Amniotic stem cell (primary cell): ENCODE data around the gene POLD1.
A peak's percentile ranks its signal among the peaks of the same experiment; 100 is the strongest.
"Not testable (repeated sequence)": the region's sequence is repeated elsewhere in the genome, so short reads cannot be mapped to it uniquely, and the experiment has no call there.

Source experiments
- DNase-seq: peaks from one replicate; lab custom pipeline; 2025; lab: John Stamatoyannopoulos, UW

Gene POLD1

GRCh38 chr19:50365434-50366306 is 18.5 kb upstream of the POLD1 start, which contains the start of gene NAPSA:
Gene NAPSA, minus strand, starts transcription at chr19:50365639. Its CDS starts 18 bp downstream, at chr19:50365621.
- no peak for DNase-seq

- DNase-seq = peak; percentile 43
Measured at GRCh38 chr19:50368649-50369570, 15.2 kb upstream of the POLD1 start.

- no peak for DNase-seq
Measured at GRCh38 chr19:50371914-50372475, 12.2 kb upstream of the POLD1 start.

- peak; percentile 96 for DNase-seq
Measured at GRCh38 chr19:50376166-50377050, 7.7 kb upstream of the POLD1 start, which contains the start of gene NR1H2. Gene NR1H2, plus strand, starts transcription at chr19:50376457. Its CDS starts 1,149 bp downstream, at chr19:50377606.

GRCh38 chr19:50377051-50377461 is 7.1 kb upstream of the POLD1 start:
- DNase-seq = no peak

- DNase-seq = no peak
Measured at GRCh38 chr19:50377517-50377916, 6.6 kb upstream of the POLD1 start.

- no peak for DNase-seq
Measured at GRCh38 chr19:50378169-50378862, 5.8 kb upstream of the POLD1 start.

GRCh38 chr19:50378863-50379236 is 5.3 kb upstream of the POLD1 start:
- no peak for DNase-seq

- no peak for DNase-seq
Measured at GRCh38 chr19:50379602-50380001, 4.5 kb upstream of the POLD1 start.

GRCh38 chr19:50380137-50380536 is 4.0 kb upstream of the POLD1 start:
- DNase-seq = no peak

GRCh38 chr19:50380751-50381151 is 3.4 kb upstream of the POLD1 start:
- DNase-seq = no peak

GRCh38 chr19:50381881-50382729 is 2.0 kb upstream of the POLD1 start:
- no peak for DNase-seq

- no peak for DNase-seq
Measured at GRCh38 chr19:50383001-50383851, 921 bp upstream of the POLD1 start.

GRCh38 chr19:50384685-50385535 is 763 bp downstream of the POLD1 start:
- DNase-seq = peak; percentile 15

GRCh38 chr19:50387176-50387867 is 3.2 kb downstream of the POLD1 start:
- DNase-seq = no peak

- no peak for DNase-seq
Measured at GRCh38 chr19:50387868-50388245, 3.7 kb downstream of the POLD1 start.

- not testable (repeated sequence) for DNase-seq
Measured at GRCh38 chr19:50390295-50390694, 6.1 kb downstream of the POLD1 start.
